BJ (cell line): ENCODE data around the gene SH2B3. TPM values are rescaled to one million over a fixed set of nuclear protein-coding genes. Genes with fewer than 3 reads are reported as not detected.

Source experiments
- CTCF ChIA-PET: fragments of 350-600 bp; formaldehyde crosslinking; extraction: SDS; loops from one replicate; lab custom pipeline; 2021; ENCODE audit warnings: antibody characterized with exemption, inconsistent platforms; lab: Yijun Ruan, JAX
- POLR2A ChIA-PET: fragments of 300-600 bp; sonication (Branson Sonifier 250); formaldehyde crosslinking; extraction: SDS; loops from one replicate; lab custom pipeline; 2021; ENCODE audit warnings: antibody characterized with exemption; lab: Charles Lee
- DNase-seq: peaks from one replicate; pipeline ENCODE4 v3.0.0-alpha.2; 2011; ENCODE audit warnings: low read depth
- H3K27me3 ChIP-seq: 2 replicates; pipeline ENCODE4 v1.6.0; 2011; ENCODE audit warnings: low read length; ENCODE audit not compliant: control insufficient read depth, insufficient read depth
- H3K36me3 ChIP-seq: 2 replicates; pipeline ENCODE4 v1.5.1; 2011; ENCODE audit warnings: low read length; ENCODE audit not compliant: control insufficient read depth, insufficient read depth
- H3K4me3 ChIP-seq: 2 replicates; pipeline ENCODE4 v1.5.1; 2011; ENCODE audit warnings: low read depth, mild to moderate bottlenecking, control low read depth, low read length
- polyA plus RNA-seq: library from polyadenylated mRNA; depleted of rRNA; stranded (reverse); fragments of >200 nt; gene quantifications from 2 replicates; pipeline ENCODE4 v1.2.3, GENCODE V29; 2011
- TF ChIP-seq, protein P1 (sequence below): IDR thresholded peaks from 2 replicates; pipeline ENCODE4 v1.5.1; 2011; ENCODE audit warnings: low read depth, mild to moderate bottlenecking, control low read depth, inconsistent platforms, low read length, moderate library complexity; ENCODE audit not compliant: insufficient read depth

The SH2B3 gene
- polyA plus RNA-seq, 1 experiment, result 19.4 TPM

DNA sequence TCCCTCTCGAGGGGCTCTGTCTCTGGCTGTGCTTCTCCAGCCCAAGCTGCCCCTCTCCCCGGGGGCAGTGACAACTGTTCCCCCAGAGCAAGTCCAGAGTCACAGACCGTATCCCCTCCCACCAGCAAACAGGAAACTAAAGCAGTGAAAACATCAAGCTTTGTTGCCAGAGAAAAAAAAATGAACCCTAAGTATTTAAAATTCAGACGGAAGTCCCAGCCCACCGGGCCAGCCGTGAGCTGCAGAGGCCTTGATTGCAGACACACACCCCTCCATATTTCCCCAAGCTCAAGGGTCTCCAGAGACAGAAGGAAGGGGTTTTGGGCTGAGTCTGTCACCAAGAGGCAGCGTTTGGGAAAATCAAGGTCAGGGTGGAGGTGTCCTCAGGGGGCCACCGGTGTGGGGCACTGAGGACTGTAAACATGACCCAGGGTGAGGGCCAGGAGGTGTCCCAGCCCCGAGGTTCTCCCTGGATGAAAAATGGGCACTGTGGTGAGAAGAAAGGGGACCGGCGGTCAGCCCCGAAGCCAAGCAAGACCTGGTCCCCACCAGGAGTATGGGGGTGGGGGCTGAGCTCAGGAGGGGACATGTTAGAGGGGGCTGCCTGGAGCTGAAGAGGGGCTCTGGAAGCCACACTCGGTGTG lies 44.5 kb upstream of the SH2B3 start:
- peaks cover 3% of the 10 kb centered on the region; the same call in 1 of the 2 replicates for H3K36me3 ChIP-seq
- DNase-seq, result no peak
- TF ChIP-seq, protein P1, sequence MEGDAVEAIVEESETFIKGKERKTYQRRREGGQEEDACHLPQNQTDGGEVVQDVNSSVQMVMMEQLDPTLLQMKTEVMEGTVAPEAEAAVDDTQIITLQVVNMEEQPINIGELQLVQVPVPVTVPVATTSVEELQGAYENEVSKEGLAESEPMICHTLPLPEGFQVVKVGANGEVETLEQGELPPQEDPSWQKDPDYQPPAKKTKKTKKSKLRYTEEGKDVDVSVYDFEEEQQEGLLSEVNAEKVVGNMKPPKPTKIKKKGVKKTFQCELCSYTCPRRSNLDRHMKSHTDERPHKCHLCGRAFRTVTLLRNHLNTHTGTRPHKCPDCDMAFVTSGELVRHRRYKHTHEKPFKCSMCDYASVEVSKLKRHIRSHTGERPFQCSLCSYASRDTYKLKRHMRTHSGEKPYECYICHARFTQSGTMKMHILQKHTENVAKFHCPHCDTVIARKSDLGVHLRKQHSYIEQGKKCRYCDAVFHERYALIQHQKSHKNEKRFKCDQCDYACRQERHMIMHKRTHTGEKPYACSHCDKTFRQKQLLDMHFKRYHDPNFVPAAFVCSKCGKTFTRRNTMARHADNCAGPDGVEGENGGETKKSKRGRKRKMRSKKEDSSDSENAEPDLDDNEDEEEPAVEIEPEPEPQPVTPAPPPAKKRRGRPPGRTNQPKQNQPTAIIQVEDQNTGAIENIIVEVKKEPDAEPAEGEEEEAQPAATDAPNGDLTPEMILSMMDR, result no peak
- ChIA-PET POLR2A (no interaction called here), CTCF (interaction anchor here (0.5 kb wide), 1 partner anchor 35 kb away, joined by 3 read pairs; no protein-coding TSS in a partner anchor)
- no peak overlapping the region for H3K4me3 ChIP-seq
- H3K27me3 ChIP-seq, result no peaks in the 10 kb centered on the region

DNA sequence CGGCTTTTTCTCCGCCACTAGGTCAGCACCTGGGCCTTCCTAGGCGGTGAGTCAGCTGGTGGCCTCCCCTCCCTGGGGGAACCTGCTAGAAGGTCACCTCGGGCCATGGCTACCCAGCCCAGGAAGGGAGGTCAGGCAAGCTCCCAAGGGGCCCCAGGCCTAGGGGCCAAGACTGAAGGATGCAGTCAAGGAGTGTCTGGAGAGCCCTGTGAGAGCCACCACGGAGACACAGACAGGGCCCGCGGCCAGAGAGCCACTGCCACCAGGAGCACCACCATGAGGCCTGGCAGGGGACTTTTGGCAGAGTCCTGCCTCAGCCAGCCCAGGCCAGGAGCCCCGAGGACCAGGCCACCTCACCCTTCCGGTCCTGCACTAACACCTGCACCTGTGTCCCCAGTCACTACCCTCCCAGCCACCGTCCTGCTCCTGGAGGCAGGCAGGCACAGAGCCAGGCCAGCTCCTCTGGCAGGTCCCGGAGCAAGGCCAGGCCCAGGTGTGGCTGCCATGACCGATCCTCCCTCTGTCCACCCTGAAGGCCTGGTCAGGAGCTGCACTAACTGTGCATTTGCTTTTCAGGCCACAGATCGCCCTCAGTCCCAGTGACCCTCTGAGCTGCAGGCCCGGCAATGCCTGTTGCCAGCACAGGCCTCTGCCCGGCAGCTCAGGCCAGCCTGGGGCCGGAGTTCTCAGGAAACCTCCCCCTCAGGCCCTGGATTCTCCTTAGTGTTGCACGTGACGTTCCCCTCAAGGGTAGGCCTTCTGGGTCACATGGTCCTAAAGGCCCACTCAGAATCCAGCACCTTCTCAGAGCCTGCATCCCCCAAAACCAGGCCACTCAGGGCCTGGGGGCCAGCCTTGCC lies 43.8 kb upstream of the SH2B3 start:
- Histone ChIP-seq H3K4me3 (no peak overlapping the region), H3K27me3 (no peaks in the 10 kb centered on the region), H3K36me3 (peaks cover 4% of the 10 kb centered on the region; the same call in 1 of the 2 replicates)
- DNase-seq, result no peak
- CTCF ChIA-PET, result no interaction called here
- TF ChIP-seq, protein P1, result no peak
- POLR2A ChIA-PET, result no interaction called here

DNA sequence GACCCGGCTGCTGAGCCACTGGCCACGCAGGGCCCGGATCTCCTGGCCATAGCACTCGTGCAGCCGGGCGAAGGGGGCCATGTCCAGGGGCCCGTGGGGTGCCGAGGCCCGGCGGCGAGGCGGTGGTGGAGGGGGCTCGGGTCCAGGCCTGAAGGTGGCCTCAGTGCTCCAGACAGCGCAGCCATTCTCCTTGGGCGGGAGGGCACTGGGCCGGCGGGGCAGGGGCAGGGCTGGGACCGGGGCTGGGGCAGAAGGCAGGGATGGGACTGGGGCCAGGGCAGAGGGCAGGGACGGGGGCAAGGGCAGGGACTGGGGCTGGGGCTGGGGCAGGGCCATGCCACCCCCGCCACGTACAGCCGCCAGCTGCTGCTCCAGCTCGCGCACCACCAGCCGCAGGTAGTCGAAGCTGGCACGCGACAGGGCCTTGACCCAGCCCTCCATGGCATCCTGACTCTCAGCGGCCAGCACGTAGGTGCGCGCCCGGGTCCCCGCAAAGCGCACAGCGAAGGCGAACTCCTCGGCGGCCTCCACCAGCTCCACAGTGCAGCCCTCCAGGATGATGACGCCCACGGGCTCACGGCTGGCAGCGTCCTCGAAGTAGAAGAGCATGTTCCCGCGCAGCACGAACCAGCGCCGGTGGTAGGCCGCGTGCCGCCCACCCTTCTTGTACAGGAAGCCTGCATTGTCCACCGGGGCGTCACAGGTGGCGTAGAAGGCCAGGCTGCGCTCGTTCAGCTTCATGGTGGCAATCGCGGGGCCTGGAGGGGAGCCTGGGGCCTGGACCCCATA lies 42.8 kb upstream of the SH2B3 start:
- Histone ChIP-seq H3K27me3 (no peaks in the 10 kb centered on the region), H3K36me3 (peaks cover 4% of the 10 kb centered on the region; the same call in 1 of the 2 replicates), H3K4me3 (no peak overlapping the region)
- ChIA-PET CTCF (interaction anchor here (1.6 kb wide), 1 partner anchor 34 kb away, joined by 4 read pairs; no protein-coding TSS in a partner anchor), POLR2A (no interaction called here)
- TF ChIP-seq, protein P1, result no peak
- DNase-seq, result no peak

DNA sequence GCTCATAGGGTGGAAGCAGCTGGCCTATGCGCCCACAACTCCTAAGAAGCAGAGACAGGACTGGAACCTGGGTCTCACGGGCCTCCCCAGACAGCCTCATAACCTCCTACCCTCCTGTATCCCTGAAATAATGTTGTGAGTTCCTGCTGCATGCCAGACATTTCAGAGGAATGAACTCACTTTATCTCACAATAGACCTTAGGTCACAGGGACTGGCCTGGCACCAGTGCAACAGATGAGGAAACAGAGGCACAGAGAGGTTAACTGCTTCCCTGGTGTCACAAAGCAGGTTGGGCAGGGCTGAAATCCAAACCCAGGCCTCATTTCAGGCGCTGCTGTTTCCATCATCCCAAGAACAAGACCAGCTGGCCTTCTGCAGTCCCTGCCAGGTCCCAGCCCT lies 42.1 kb upstream of the SH2B3 start:
- H3K27me3 ChIP-seq, result no peaks in the 10 kb centered on the region
- ChIA-PET POLR2A (no interaction called here), CTCF (interaction anchor here (1.6 kb wide), 1 partner anchor 33 kb away, joined by 4 read pairs; no protein-coding TSS in a partner anchor)
- peaks cover 4% of the 10 kb centered on the region; the same call in 1 of the 2 replicates for H3K36me3 ChIP-seq
- TF ChIP-seq, protein P1, result no peak
- DNase-seq, result peak; percentile 12
- no peak overlapping the region for H3K4me3 ChIP-seq
